Liver (tissue), 3 donors: ENCODE measurements around the gene TRIM72.

Experiments used
- CTCF ChIP-seq: fragments of 150-350 bp; IDR thresholded peaks from 2 replicates; pipeline ENCODE4 v1.5.1; 2017; ENCODE audit warnings: improper control_type of control experiment, low read depth, low read length; ENCODE audit not compliant: missing input control
- TAF1 ChIP-seq: conservative IDR thresholded peaks from 2 replicates; pipeline ENCODE4 v1.6.1; 2016; ENCODE audit warnings: antibody characterized with exemption, mild to moderate bottlenecking
- YY1 ChIP-seq: IDR thresholded peaks from 2 replicates; pipeline ENCODE4 v1.6.1; 2016; ENCODE audit warnings: antibody characterized with exemption, mild to moderate bottlenecking
- donor health status: healthy.
- donor health status: healthy.

- TF ChIP-seq CTCF (no peak), YY1 (no peak), TAF1 (no peak)
Observed at GRCh38 chr16:31181102-31181830, 32.7 kb upstream of the TRIM72 start.
